BLaER1 (cell line): ENCODE results near the gene SLC22A5.

Source experiments
- H3K27ac ChIP-seq: shearing (Covaris generic); formaldehyde crosslinking; 2 replicates; pipeline ENCODE4 v1.8.1; 2022
- H3K27me3 ChIP-seq: shearing (Covaris generic); formaldehyde crosslinking; 2 replicates; pipeline ENCODE4 v1.8.1; 2022
- H3K36me3 ChIP-seq: shearing (Covaris generic); formaldehyde crosslinking; 2 replicates; pipeline ENCODE4 v1.8.1; 2022
- H3K4me1 ChIP-seq: shearing (Covaris generic); formaldehyde crosslinking; 2 replicates; pipeline ENCODE4 v1.8.1; 2022
- H3K4me2 ChIP-seq: shearing (Covaris generic); formaldehyde crosslinking; 2 replicates; pipeline ENCODE4 v1.8.1; 2022
- H3K4me3 ChIP-seq: shearing (Covaris generic); formaldehyde crosslinking; 2 replicates; pipeline ENCODE4 v1.8.1; 2022
- H3K9ac ChIP-seq: shearing (Covaris generic); formaldehyde crosslinking; 2 replicates; pipeline ENCODE4 v1.8.1; 2022
- H3K9me3 ChIP-seq: shearing (Covaris generic); formaldehyde crosslinking; 2 replicates; pipeline ENCODE4 v1.8.1; 2022
- H4K20me1 ChIP-seq: shearing (Covaris generic); formaldehyde crosslinking; 2 replicates; pipeline ENCODE4 v1.8.1; 2022
- Cebpa-rat ChIP-seq: shearing (Covaris generic); IDR thresholded peaks from 2 replicates; pipeline ENCODE4 v1.8.1; 2022

SLC22A5 gene

DNA sequence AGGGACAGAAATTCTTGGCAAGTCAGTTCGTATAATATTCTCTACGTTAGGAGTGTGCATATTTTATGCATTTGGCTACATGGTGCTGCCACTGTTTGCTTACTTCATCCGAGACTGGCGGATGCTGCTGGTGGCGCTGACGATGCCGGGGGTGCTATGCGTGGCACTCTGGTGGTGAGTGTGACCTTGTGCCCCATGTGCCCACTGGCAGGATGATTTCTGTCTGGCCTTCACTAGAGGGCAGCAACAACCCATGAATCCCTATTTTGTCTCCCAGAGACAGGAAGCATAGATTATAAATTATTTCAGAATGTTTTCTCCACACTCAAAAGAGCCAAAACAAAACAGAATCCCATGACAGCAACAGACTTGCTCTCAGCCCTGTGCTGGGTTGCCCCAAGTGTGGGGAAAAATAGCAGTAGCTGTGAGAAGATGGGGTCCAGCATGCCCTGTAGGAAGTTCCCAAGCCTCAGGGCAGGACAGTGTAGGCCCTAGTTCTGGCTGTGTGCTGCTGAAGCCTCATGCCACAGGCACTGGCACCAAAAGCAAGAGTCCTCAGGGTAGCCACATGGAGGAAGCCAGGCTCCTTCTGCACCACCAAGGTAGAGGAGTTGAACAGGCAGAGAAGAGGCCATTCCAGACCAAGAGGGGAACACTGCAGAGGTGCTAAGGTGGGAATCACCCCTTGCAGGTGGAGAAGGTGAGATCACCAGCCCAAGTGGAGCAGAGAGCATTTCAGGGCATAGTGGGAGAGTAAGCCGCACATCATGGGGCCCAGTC is 16.0 kb downstream of the SLC22A5 start:
- Histone ChIP-seq H3K4me2 (no peak overlapping the region), H3K9ac (no peak overlapping the region), H3K9me3 (no peaks in the 10 kb centered on the region), H3K4me1 (peaks cover 50% of the 10 kb centered on the region), H3K4me3 (no peak overlapping the region), H4K20me1 (no peaks in the 10 kb centered on the region), H3K27ac (no peak overlapping the region), H3K36me3 (peaks cover 16% of the 10 kb centered on the region; the same call in 1 of the 2 replicates), H3K27me3 (no peaks in the 10 kb centered on the region)
- TF ChIP-seq Cebpa-rat: no peak

DNA sequence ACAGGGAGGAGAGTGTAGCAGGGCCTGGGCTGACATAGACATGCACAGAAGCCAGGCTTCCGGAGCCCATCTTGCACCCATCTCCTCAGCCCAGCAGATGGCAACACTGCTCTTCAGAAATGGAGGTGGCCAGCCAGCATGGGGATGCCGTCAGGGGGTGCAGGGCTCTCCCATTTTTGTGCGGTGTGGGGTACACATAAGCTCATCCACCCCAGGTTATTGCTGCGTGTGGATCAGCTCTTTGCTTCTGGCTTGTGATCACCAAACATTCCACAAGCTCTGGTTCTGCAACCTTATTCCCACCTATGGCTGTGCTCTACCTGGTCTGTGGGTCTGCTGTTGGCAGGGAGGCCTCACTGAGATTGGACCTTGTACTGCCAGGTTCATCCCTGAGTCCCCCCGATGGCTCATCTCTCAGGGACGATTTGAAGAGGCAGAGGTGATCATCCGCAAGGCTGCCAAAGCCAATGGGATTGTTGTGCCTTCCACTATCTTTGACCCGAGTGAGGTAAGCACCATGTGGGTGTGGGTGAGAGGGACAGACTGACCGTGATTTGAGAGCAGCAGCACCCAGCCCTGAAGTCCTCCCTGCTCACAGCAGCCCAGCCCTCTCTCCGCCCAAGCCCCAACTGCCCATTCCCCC is 17.3 kb downstream of the SLC22A5 start:
- Histone ChIP-seq H3K4me2 (peak overlapping the region; percentile 48), H3K27ac (no peak overlapping the region), H3K9ac (no peak overlapping the region), H3K27me3 (no peaks in the 10 kb centered on the region), H3K9me3 (no peaks in the 10 kb centered on the region), H4K20me1 (no peaks in the 10 kb centered on the region), H3K4me1 (peaks cover 55% of the 10 kb centered on the region), H3K36me3 (peaks cover 16% of the 10 kb centered on the region; the same call in 1 of the 2 replicates), H3K4me3 (no peak overlapping the region)
- no peak for TF ChIP-seq Cebpa-rat

DNA sequence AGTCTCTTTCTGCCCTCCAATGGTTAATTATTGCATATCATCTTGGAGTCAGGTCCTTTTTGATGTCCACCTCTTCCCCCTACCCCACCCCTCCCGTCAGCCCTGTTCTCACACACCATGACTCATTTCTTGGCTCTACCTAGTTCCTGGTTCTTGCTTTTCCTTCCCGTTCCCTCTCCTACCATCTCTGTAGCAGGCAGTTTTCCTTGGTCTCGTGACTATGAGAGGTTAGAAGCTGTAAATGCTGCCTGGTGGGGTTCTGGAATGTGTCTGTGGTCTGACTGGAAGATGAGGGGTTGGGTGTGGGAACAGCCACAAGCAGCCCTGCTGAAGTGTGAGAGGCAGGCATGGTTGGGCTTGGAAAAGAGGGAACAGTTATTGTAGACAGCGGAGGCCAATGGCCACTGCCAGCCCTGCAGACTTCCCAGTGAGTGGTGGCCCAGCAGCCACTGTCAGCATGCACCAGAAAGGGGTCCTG is 18.2 kb downstream of the SLC22A5 start:
- Histone ChIP-seq H3K4me1 (peaks cover 55% of the 10 kb centered on the region), H4K20me1 (no peaks in the 10 kb centered on the region), H3K4me2 (peak overlapping the region; percentile 61)

DNA sequence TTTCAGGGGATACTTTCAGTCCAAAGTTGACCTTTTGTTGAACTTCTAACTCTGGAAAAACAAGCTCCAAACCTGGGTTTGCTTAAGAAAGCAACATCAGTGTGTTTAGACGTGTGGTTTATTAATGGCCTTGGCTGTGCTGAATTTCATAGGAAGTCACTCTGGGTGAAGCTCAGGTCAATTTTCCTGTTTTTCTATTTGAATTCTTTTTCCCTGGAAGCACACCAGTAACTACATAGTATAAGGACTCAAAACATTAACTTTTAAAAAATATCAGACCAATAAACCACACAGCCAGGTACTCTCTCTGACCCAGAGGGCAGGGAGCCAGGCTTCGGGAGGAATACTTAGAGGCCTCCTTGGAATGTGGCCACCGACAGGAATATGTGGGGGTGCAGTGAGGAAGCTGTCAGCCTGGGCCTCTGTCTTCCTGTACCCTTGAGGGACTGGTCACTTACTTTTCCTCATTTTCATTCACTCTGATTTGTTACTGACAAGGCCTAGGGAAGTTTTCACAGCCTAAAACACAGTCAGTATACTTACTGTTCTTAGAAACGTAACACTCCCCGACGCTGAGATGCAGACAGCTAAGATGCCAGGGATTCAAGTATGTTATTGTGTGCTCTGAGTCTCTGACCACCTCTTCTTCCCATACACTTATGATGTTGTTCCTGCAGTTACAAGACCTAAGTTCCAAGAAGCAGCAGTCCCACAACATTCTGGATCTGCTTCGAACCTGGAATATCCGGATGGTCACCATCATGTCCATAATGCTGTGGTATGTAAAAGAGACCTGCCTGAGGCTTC is 18.9 kb downstream of the SLC22A5 start:
- H3K4me2 ChIP-seq: peak overlapping the region; percentile 61
- H4K20me1 ChIP-seq: no peaks in the 10 kb centered on the region
- no peaks in the 10 kb centered on the region for H3K27me3 ChIP-seq
- H3K9me3 ChIP-seq: no peaks in the 10 kb centered on the region
- H3K36me3 ChIP-seq: peaks cover 29% of the 10 kb centered on the region; the same call in 1 of the 2 replicates
- H3K4me1 ChIP-seq: peaks cover 60% of the 10 kb centered on the region
- no peak overlapping the region; the same call in 1 of the 2 replicates for H3K9ac ChIP-seq
- no peak overlapping the region for H3K4me3 ChIP-seq
- 0 out of 2 replicates have a peak overlapping the region, but pooled peaks have one; percentile 10 for H3K27ac ChIP-seq
- TF ChIP-seq Cebpa-rat: no peak

More for the DNA sequence above, 18.2 kb downstream of the SLC22A5 start:
- 0 out of 2 replicates have a peak overlapping the region, but pooled peaks have one; percentile 10 for H3K27ac ChIP-seq
- H3K27me3 ChIP-seq: no peaks in the 10 kb centered on the region
- H3K36me3 ChIP-seq: peaks cover 21% of the 10 kb centered on the region; the same call in 1 of the 2 replicates
- TF ChIP-seq Cebpa-rat: no peak
- no peak overlapping the region for H3K4me3 ChIP-seq
- H3K9ac ChIP-seq: no peak overlapping the region; the same call in 1 of the 2 replicates
- no peaks in the 10 kb centered on the region for H3K9me3 ChIP-seq

DNA sequence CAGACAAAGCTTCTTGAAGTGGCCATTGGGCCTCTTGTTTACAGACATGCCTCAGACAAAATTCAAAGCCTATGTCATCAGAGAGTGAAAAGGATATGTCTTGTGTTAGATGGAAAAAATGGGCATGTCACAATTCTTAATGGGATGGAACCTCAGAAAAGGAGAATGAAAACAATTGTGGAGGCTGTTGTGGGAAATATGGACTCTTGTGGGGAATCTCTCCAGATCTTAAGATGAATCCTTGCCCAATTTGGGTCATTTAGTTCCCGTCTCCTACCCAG is 19.5 kb downstream of the SLC22A5 start:
- Histone ChIP-seq H3K27ac (no peak overlapping the region), H3K9me3 (no peaks in the 10 kb centered on the region)

GRCh38 chr5:132389585-132390286 is 20.2 kb downstream of the SLC22A5 start:
- TF ChIP-seq Cebpa-rat: no peak
- Histone ChIP-seq H3K9ac (no peak overlapping the region), H3K27me3 (no peaks in the 10 kb centered on the region), H3K4me2 (peak overlapping the region; percentile 10; the same call in 1 of the 2 replicates), H3K4me1 (peaks cover 73% of the 10 kb centered on the region), H3K36me3 (peaks cover 25% of the 10 kb centered on the region; the same call in 1 of the 2 replicates), H3K27ac (no peak overlapping the region), H3K9me3 (no peaks in the 10 kb centered on the region), H3K4me3 (no peak overlapping the region), H4K20me1 (no peaks in the 10 kb centered on the region)

More for the DNA sequence above, 19.5 kb downstream of the SLC22A5 start:
- no peaks in the 10 kb centered on the region for H3K27me3 ChIP-seq
- H3K4me3 ChIP-seq: no peak overlapping the region
- no peak overlapping the region for H3K9ac ChIP-seq
- peaks cover 66% of the 10 kb centered on the region for H3K4me1 ChIP-seq
- no peak overlapping the region for H3K4me2 ChIP-seq
- H3K36me3 ChIP-seq: peaks cover 31% of the 10 kb centered on the region; the same call in 1 of the 2 replicates
- no peaks in the 10 kb centered on the region for H4K20me1 ChIP-seq
- no peak for TF ChIP-seq Cebpa-rat

- Histone ChIP-seq H3K9me3 (no peaks in the 10 kb centered on the region), H3K36me3 (peaks cover 25% of the 10 kb centered on the region; the same call in 1 of the 2 replicates), H3K4me2 (no peak overlapping the region)
Observed at GRCh38 chr5:132391247-132391646, 21.7 kb downstream of the SLC22A5 start.

GRCh38 chr5:132391870-132392269 is 22.4 kb downstream of the SLC22A5 start:
- Histone ChIP-seq H3K27me3 (no peaks in the 10 kb centered on the region), H4K20me1 (no peaks in the 10 kb centered on the region), H3K4me2 (no peak overlapping the region), H3K9ac (no peak overlapping the region), H3K4me1 (peaks cover 76% of the 10 kb centered on the region), H3K27ac (no peak overlapping the region), H3K9me3 (no peaks in the 10 kb centered on the region), H3K36me3 (peaks cover 25% of the 10 kb centered on the region; the same call in 1 of the 2 replicates), H3K4me3 (no peak overlapping the region)
- no peak for TF ChIP-seq Cebpa-rat

More at GRCh38 chr5:132391247-132391646, 21.7 kb downstream of the SLC22A5 start:
- no peak for TF ChIP-seq Cebpa-rat
- Histone ChIP-seq H4K20me1 (no peaks in the 10 kb centered on the region), H3K27me3 (no peaks in the 10 kb centered on the region), H3K4me3 (no peak overlapping the region), H3K4me1 (peaks cover 76% of the 10 kb centered on the region), H3K27ac (no peak overlapping the region), H3K9ac (no peak overlapping the region)

- no peak overlapping the region for H3K27ac ChIP-seq
- peaks cover 76% of the 10 kb centered on the region for H3K4me1 ChIP-seq
- no peak overlapping the region for H3K4me2 ChIP-seq
- H4K20me1 ChIP-seq: no peaks in the 10 kb centered on the region
- no peaks in the 10 kb centered on the region for H3K27me3 ChIP-seq
- H3K4me3 ChIP-seq: no peak overlapping the region
- H3K9ac ChIP-seq: no peak overlapping the region
- peaks cover 25% of the 10 kb centered on the region; the same call in 1 of the 2 replicates for H3K36me3 ChIP-seq
- TF ChIP-seq Cebpa-rat: no peak
- H3K9me3 ChIP-seq: no peaks in the 10 kb centered on the region
Observed at GRCh38 chr5:132392411-132392810, 22.9 kb downstream of the SLC22A5 start.
